ENCODE data around the gene ITGAD.

DNA sequence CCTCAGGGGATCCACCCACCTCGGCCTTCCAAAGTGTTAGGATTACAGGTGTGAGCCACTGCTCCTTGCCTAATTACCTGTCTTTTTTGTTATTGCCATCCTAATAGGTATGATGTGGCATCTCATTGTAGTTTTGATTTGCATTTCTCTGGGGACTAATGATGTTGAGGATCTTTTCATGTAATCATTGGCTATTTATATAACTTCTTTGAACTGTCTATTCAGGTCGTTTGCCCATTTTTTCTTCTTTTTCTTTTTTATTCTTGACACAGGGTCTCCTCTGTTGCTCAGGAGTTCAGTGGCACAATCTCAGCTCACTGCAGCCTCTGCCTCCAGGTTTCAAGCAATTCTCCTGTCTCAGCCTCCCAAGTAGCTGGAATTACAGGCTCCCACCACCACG is 77.5 kb downstream of the ITGAD start:
- TF ChIP-seq CTCF (IDR thresholded peaks at IDR 0.05; ENCODE audit: insufficient read depth, low read length, poor library complexity, severe bottlenecking) (no peak), EZH2phosphoT487 (conservative IDR thresholded peaks at IDR 0.05; ENCODE audit: low read length) (no peak)
